Neutrophil (primary cell): ENCODE data around the gene TTLL5.

Source experiments
- H3K27ac ChIP-seq: fragments of 200-600 bp; sonication (generic); 2 replicates; pipeline ENCODE4 v1.5.1; 2016; ENCODE audit warnings: mild to moderate bottlenecking, moderate library complexity
- H3K27me3 ChIP-seq: fragments of 200-600 bp; sonication (generic); 2 replicates; pipeline ENCODE4 v1.6.0; 2016; ENCODE audit warnings: mild to moderate bottlenecking
- H3K36me3 ChIP-seq: fragments of 200-600 bp; sonication (generic); 2 replicates; pipeline ENCODE4 v1.5.1; 2017
- H3K4me1 ChIP-seq, 2 experiments: fragments of 200-600 bp in 1 of 2; sonication (generic) in 1 of 2; 1 replicate in 1 of 2; 2 replicates in 1 of 2; pipeline versions ENCODE4 v1.5.1 to v1.6.1; 2013 to 2016; ENCODE audit warnings: low read depth in 1 of 2, low read length in 1 of 2, mild to moderate bottlenecking in 1 of 2, moderate library complexity in 1 of 2; ENCODE audit not compliant: control insufficient read depth in 1 of 2, insufficient read depth in 1 of 2
- H3K4me3 ChIP-seq, 2 experiments: fragments of 200-600 bp in 1 of 2; sonication (generic) in 1 of 2; 1 replicate in 1 of 2; 2 replicates in 1 of 2; pipeline ENCODE4 v1.5.1; 2013 to 2016; ENCODE audit warnings: low read depth in 1 of 2, low read length in 1 of 2, mild to moderate bottlenecking in 1 of 2, moderate library complexity in 1 of 2
- H3K9me3 ChIP-seq: fragments of 200-600 bp; sonication (generic); 2 replicates; pipeline ENCODE4 v1.5.1; 2016
- CTCF ChIP-seq: fragments of 200-600 bp; sonication (generic); IDR thresholded peaks from 2 replicates; pipeline ENCODE4 v1.5.1; 2016; ENCODE audit warnings: antibody characterized with exemption

TTLL5 gene

GRCh38 chr14:75748336-75748735, 87.3 kb downstream of the TTLL5 start:
- TF ChIP-seq CTCF = no peak
- no peaks in the 10 kb centered on the region for H3K9me3 ChIP-seq
- H3K4me1 ChIP-seq = no peaks in the 10 kb centered on the region
- H3K36me3 ChIP-seq = peaks cover 5% of the 10 kb centered on the region
- no peak overlapping the region for H3K4me3 ChIP-seq
- no peak overlapping the region for H3K27ac ChIP-seq
- H3K27me3 ChIP-seq = no peaks in the 10 kb centered on the region

GRCh38 chr14:75751296-75751695, 90.2 kb downstream of the TTLL5 start:
- no peak overlapping the region for H3K27ac ChIP-seq
- H3K4me3 ChIP-seq = no peak overlapping the region
- TF ChIP-seq CTCF = no peak
- H3K27me3 ChIP-seq = no peaks in the 10 kb centered on the region
- no peaks in the 10 kb centered on the region for H3K36me3 ChIP-seq
- H3K9me3 ChIP-seq = no peaks in the 10 kb centered on the region
- H3K4me1 ChIP-seq = no peaks in the 10 kb centered on the region

GRCh38 chr14:75752086-75752485, 91.0 kb downstream of the TTLL5 start:
- H3K4me3 ChIP-seq = no peak overlapping the region
- H3K27ac ChIP-seq = no peak overlapping the region
- no peaks in the 10 kb centered on the region for H3K9me3 ChIP-seq
- H3K27me3 ChIP-seq = no peaks in the 10 kb centered on the region
- no peaks in the 10 kb centered on the region for H3K4me1 ChIP-seq
- no peaks in the 10 kb centered on the region for H3K36me3 ChIP-seq
- no peak for TF ChIP-seq CTCF

- Histone ChIP-seq H3K4me3 (no peak overlapping the region), H3K9me3 (no peaks in the 10 kb centered on the region), H3K4me1 (no peaks in the 10 kb centered on the region), H3K36me3 (no peaks in the 10 kb centered on the region), H3K27me3 (no peaks in the 10 kb centered on the region), H3K27ac (no peak overlapping the region)
- no peak for TF ChIP-seq CTCF
These were observed 92.0 kb downstream of the TTLL5 start for GRCh38 chr14:75752907-75753594.

- Histone ChIP-seq H3K4me3 (no peak overlapping the region), H3K36me3 (no peaks in the 10 kb centered on the region)
These were observed 92.7 kb downstream of the TTLL5 start for GRCh38 chr14:75753696-75754095.

More at GRCh38 chr14:75753696-75754095, 92.7 kb downstream of the TTLL5 start:
- H3K9me3 ChIP-seq = no peaks in the 10 kb centered on the region
- TF ChIP-seq CTCF = no peak
- no peaks in the 10 kb centered on the region for H3K4me1 ChIP-seq
- H3K27me3 ChIP-seq = no peaks in the 10 kb centered on the region
- H3K27ac ChIP-seq = no peak overlapping the region
